Mesenteric fat pad (tissue), 1 donor: ENCODE measurements around the gene IL17RA. TPM values are rescaled to one million over a fixed set of nuclear protein-coding genes. Genes with fewer than 3 reads are reported as not detected.

Source experiments
- DNase-seq: peaks from one replicate; pipeline ENCODE4 v3.0.0-alpha.2; 2020; ENCODE audit warnings: low spot score
- total RNA-seq: library from RNA; stranded (reverse); fragmentation: NEBNext Ultra II Directional; extraction: Animal tissue kit (Norgen Biotek cat#: 25700); gene quantifications from one replicate; pipeline ENCODE4 v1.2.1, GENCODE V29; 2021
- donor health status: DM: yes; HTN: yes; CAD: no.

Gene IL17RA
- total RNA-seq, 1 donor from 2014 or later, result 38.2 TPM

GRCh38 chr22:17152340-17152739 lies 67.5 kb downstream of the IL17RA start:
- no peak for DNase-seq

DNA sequence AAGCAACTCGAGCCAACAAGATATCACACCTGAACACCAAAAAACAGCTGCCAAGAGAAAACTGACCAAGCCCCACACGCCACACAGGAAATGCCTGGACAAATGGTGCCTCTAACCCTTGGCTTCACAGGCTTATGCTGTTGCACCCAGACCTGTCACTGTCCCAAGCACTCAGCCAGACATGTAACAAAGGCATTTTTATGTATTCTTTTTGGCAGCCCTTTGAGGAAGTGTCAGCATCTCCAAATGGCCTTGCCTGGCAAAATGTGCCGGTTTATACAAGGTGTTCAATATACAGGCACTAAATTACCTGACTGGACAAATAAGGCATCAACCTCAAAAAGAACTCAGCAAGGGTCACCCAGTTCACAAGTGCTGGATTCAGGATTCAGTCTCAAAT lies 68.2 kb downstream of the IL17RA start:
- no peak for DNase-seq

DNA sequence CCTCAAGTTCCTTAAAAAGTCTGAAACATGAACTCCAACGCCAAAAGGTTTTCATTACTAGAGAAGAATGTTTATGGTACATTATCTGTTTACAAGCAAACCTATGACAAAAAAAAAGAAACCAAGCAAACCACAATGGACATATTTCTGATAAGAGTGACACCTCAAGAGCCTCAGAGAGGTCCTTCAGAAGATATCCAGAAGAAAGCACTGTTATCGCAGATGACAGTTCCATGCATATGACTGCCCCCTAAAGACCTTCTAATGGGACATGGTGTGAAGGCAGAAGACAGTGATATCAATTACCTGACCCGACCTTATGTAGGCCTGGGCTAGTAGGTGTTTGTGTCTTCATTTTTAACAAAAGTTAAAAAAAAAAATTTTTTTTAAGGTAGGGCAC lies 71.1 kb downstream of the IL17RA start:
- DNase-seq, result no peak

- DNase-seq, result no peak
Observed at GRCh38 chr22:17157714-17158113, 72.9 kb downstream of the IL17RA start.

- DNase-seq, result no peak
Observed at GRCh38 chr22:17158176-17158567, 73.4 kb downstream of the IL17RA start.

DNA sequence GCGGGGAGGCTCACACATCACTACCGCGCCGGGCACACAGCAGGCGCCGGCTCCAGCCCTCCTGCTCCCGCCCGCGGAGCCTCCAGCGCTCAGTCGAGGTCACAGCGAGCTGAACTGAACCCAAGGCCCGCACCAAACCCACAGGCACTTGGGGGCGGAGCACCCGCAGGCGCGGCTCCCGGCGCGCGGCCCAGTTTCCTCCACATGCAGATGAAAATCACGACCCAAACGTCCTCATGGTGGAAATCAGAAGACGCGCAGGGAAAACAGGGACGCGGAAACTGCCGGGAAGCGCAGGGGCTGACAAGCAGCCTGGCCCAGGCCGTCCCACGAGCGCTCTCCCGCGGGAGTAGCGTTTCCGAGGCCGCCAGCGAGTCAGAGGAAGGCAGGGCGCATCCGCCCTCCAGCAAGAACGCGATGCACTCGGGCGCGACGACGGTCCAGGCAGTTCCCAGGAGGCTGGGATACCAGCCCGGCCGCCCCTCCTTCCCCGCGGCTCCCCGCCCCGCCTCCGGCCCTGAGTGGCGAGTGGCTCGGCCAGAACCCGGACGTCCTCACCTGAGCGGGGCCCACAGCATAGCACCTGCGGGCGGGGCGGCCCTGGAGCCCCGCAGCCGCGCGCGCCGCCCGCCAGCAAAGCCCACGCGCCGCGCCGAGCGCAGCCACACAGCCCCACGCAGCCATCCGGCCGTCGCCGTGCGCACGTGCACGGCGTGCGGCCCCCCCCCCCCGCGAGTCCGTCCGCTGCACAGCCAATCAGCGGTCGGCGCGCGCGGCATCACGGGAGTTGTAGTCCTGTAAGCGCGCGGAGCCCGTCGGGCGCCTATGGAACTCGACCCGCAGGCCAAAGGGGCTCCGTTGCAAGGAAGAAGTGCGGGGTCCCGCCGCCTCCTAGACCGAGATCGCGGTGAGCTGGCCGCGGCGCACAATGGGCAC lies 74.0 kb downstream of the IL17RA start, which contains the start of gene HDHD5:
TSS of gene HDHD5 (minus strand) at position 710 of the 936 bp plus-strand sequence. CDS start at position 684, 26 bp downstream.
- peak; percentile 97 for DNase-seq

DNA sequence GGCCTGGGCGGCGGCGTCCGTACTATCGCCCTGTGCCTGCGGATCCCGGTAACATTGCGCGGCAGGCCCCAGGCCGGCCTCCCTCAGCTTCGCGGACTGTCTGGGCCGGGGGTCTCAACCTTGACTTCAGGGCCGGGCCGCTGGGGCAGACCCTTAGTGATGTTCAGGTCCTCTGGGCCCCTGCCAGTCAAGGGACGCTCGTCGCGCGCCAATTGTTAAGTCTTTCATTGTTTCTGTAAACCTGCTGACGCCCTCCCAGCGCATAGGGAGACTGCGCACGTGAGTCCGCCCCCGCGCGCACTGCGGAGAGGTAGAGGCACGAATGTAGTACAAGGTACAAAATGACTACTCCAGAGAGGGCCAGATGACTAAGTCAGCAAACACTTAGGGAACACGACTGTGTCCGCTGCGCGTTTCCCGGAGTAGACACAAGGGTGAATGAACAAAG lies 74.7 kb downstream of the IL17RA start:
- no peak for DNase-seq

GRCh38 chr22:17161991-17162390 lies 77.2 kb downstream of the IL17RA start:
- no peak for DNase-seq

GRCh38 chr22:17162731-17163130 lies 77.9 kb downstream of the IL17RA start:
- no peak for DNase-seq

- no peak for DNase-seq
Observed at GRCh38 chr22:17164392-17165024, 79.7 kb downstream of the IL17RA start.

Other genes starting within 250 kb of the IL17RA start
- gene GAB4, start 76.8 kb upstream of the IL17RA start, total RNA-seq, result not detected
- 1.0 TPM for gene TMEM121B, start 36.4 kb downstream of the IL17RA start, total RNA-seq
- 28.4 TPM for gene HDHD5, start 74.3 kb downstream of the IL17RA start, total RNA-seq
- gene ADA2, start 134.4 kb downstream of the IL17RA start, total RNA-seq, result 12.4 TPM